Gastroesophageal sphincter (tissue), 3 donors: ENCODE data around the gene UBE2C.

ENCODE experiments used
- POLR2A ChIP-seq, 2 donors: fragments of 450-650 bp; IDR thresholded peaks; one replicate each; pipeline ENCODE4 v1.6.1; 2017; ENCODE audit warnings: antibody characterized with exemption in 2 of 2, mild to moderate bottlenecking in 2 of 2, moderate library complexity in 1 of 2
- TF ChIP-seq, protein P1 (sequence below), 4 experiments: fragments of 200-600 bp in 2 of 4; fragments of 450-650 bp in 2 of 4; sonication (generic) in 1 of 4; IDR thresholded peaks; one replicate each; pipeline ENCODE4 v1.5.1; 2017 to 2019; ENCODE audit warnings: antibody characterized with exemption in 4 of 4, mild to moderate bottlenecking in 2 of 4, moderate library complexity in 2 of 4

DNA sequence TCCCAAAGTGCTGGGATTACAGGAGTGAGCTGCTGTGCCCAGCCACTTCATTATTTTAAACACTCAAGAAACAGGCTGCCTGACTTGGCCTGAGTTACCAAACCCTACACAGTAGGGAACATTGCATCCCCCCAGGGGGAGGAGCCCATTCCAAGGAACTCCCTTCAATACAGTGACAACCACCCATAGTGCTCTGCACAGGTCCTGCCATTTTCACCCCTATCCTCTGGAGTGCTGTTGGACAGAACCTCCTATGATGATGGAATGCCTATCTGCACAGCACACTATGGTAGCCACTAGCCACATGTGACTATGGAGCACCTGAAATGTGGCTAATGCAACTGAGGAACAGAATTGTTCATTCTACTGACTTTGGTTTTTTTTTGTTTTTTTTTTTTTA, 33.0 kb downstream of the UBE2C start:
- TF ChIP-seq, protein P1, sequence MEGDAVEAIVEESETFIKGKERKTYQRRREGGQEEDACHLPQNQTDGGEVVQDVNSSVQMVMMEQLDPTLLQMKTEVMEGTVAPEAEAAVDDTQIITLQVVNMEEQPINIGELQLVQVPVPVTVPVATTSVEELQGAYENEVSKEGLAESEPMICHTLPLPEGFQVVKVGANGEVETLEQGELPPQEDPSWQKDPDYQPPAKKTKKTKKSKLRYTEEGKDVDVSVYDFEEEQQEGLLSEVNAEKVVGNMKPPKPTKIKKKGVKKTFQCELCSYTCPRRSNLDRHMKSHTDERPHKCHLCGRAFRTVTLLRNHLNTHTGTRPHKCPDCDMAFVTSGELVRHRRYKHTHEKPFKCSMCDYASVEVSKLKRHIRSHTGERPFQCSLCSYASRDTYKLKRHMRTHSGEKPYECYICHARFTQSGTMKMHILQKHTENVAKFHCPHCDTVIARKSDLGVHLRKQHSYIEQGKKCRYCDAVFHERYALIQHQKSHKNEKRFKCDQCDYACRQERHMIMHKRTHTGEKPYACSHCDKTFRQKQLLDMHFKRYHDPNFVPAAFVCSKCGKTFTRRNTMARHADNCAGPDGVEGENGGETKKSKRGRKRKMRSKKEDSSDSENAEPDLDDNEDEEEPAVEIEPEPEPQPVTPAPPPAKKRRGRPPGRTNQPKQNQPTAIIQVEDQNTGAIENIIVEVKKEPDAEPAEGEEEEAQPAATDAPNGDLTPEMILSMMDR (IDR thresholded peaks at IDR 0.05) = no peak
- no peak for TF ChIP-seq POLR2A (IDR thresholded peaks at IDR 0.05)
